Liver (tissue), 9 donors: ENCODE data around the gene TMEM213. TPM values are rescaled to one million over a fixed set of nuclear protein-coding genes. Genes with fewer than 3 reads are reported as not detected.

Source experiments
- DNase-seq: peaks from one replicate; pipeline ENCODE4 v3.0.0-alpha.2; 2017; ENCODE audit warnings: low spot score
- H3K27ac ChIP-seq, 2 donors: one replicate each; pipeline ENCODE4 v1.7.0; 2013; ENCODE audit warnings: inconsistent platforms in 2 of 2, low read length in 2 of 2, control low read depth in 1 of 2, low read depth in 1 of 2, mild to moderate bottlenecking in 1 of 2
- H3K27me3 ChIP-seq, 4 donors: one replicate each; pipeline versions ENCODE4 v1.6.1 to v1.7.0; 2013; ENCODE audit warnings: low read length in 3 of 4, inconsistent platforms in 1 of 4, mild to moderate bottlenecking in 1 of 4, moderate library complexity in 1 of 4; ENCODE audit not compliant: control insufficient read depth in 4 of 4, insufficient read depth in 4 of 4
- H3K36me3 ChIP-seq, 4 donors: one replicate each; pipeline versions ENCODE4 v1.6.1 to v1.7.0; 2013; ENCODE audit warnings: low read length in 3 of 4, mild to moderate bottlenecking in 3 of 4, low read depth in 1 of 4, moderate library complexity in 1 of 4; ENCODE audit not compliant: control insufficient read depth in 4 of 4, insufficient read depth in 3 of 4
- H3K4me1 ChIP-seq, 4 donors: one replicate each; pipeline versions ENCODE4 v1.6.1 to v1.7.0; 2013; ENCODE audit warnings: low read length in 3 of 4, mild to moderate bottlenecking in 3 of 4, moderate library complexity in 1 of 4; ENCODE audit not compliant: control insufficient read depth in 4 of 4, insufficient read depth in 4 of 4
- H3K4me3 ChIP-seq, 3 donors: one replicate each; pipeline versions ENCODE4 v1.6.1 to v1.7.0; 2013; ENCODE audit warnings: low read length in 3 of 3, control low read depth in 1 of 3, low read depth in 1 of 3, mild to moderate bottlenecking in 1 of 3
- H3K9ac ChIP-seq, 2 donors: one replicate each; pipeline ENCODE4 v1.7.0; 2013; ENCODE audit warnings: low read length in 2 of 2, mild to moderate bottlenecking in 2 of 2, moderate library complexity in 2 of 2, control low read depth in 1 of 2, low read depth in 1 of 2
- H3K9me3 ChIP-seq, 4 donors: one replicate each; pipeline versions ENCODE4 v1.6.1 to v1.7.0; 2013; ENCODE audit warnings: low read length in 3 of 4; ENCODE audit not compliant: control insufficient read depth in 4 of 4
- EGR1 ChIP-seq, 2 donors: IDR thresholded peaks; 2 replicates each; pipeline ENCODE4 v1.6.1; 2016 to 2018; ENCODE audit warnings: antibody characterized with exemption in 2 of 2, low read depth in 2 of 2
- FOXA1 ChIP-seq: IDR thresholded peaks from 2 replicates; pipeline ENCODE4 v1.6.1; 2016; ENCODE audit warnings: antibody characterized with exemption
- FOXA2 ChIP-seq: IDR thresholded peaks from 2 replicates; pipeline ENCODE4 v1.6.1; 2016; ENCODE audit warnings: antibody characterized with exemption
- GABPA ChIP-seq, 2 donors: IDR thresholded peaks in 1 of 2; conservative IDR thresholded peaks in 1 of 2; 2 replicates each; pipeline ENCODE4 v1.6.1; 2016; ENCODE audit warnings: antibody characterized with exemption in 2 of 2, mild to moderate bottlenecking in 1 of 2, moderate library complexity in 1 of 2
- HNF4A ChIP-seq, 2 donors: conservative IDR thresholded peaks; 2 replicates each; pipeline ENCODE4 v1.6.1; 2016; ENCODE audit warnings: antibody characterized with exemption in 2 of 2, mild to moderate bottlenecking in 2 of 2
- HNF4G ChIP-seq: IDR thresholded peaks from 2 replicates; pipeline ENCODE4 v1.6.1; 2016; ENCODE audit warnings: antibody characterized with exemption
- JUND ChIP-seq, 2 donors: IDR thresholded peaks; 2 replicates each; pipeline ENCODE4 v1.6.1; 2016; ENCODE audit warnings: antibody characterized with exemption in 2 of 2
- NR2F2 ChIP-seq: IDR thresholded peaks from 2 replicates; pipeline ENCODE4 v1.6.1; 2016; ENCODE audit warnings: antibody characterized with exemption
- RAD21 ChIP-seq, 2 donors: IDR thresholded peaks; 2 replicates each; pipeline ENCODE4 v1.6.1; 2016; ENCODE audit warnings: antibody characterized with exemption in 2 of 2, mild to moderate bottlenecking in 2 of 2
- RXRA ChIP-seq, 2 donors: IDR thresholded peaks; 2 replicates each; pipeline ENCODE4 v1.6.1; 2017 to 2018; ENCODE audit warnings: antibody characterized with exemption in 2 of 2, mild to moderate bottlenecking in 1 of 2
- SP1 ChIP-seq: IDR thresholded peaks from 2 replicates; pipeline ENCODE4 v1.6.1; 2018; ENCODE audit warnings: antibody characterized with exemption, mild to moderate bottlenecking
- TAF1 ChIP-seq: conservative IDR thresholded peaks from 2 replicates; pipeline ENCODE4 v1.6.1; 2016; ENCODE audit warnings: antibody characterized with exemption, mild to moderate bottlenecking
- YY1 ChIP-seq: IDR thresholded peaks from 2 replicates; pipeline ENCODE4 v1.6.1; 2016; ENCODE audit warnings: antibody characterized with exemption, mild to moderate bottlenecking
- WGBS: extraction: QIAGEN DNeasy Blood & Tissue Kit; methylation state at CpG from one replicate; pipeline ENCODE4 v1.1.7; 2013; 5-methylcytosine and 5-hydroxymethylcytosine counted together
- polyA plus RNA-seq, 2 donors: library from polyadenylated mRNA; stranded (reverse) in 1 of 2; unstranded in 1 of 2; fragments of 200-250 nt in 1 of 2; fragments of >200 nt in 1 of 2; fragmentation: Nextera tagmentation in 1 of 2; extraction: Ambion mirVana in 1 of 2; gene quantifications; one replicate each; pipeline versions ENCODE4 v1.2.1 to v1.2.3, GENCODE V29; 2013 to 2015
- total RNA-seq, 2 donors: library from RNA; depleted of rRNA; stranded (reverse); fragments of >200 nt; gene quantifications; one replicate each; pipeline ENCODE4 v1.2.3, GENCODE V29; 2014
- TF ChIP-seq, protein P1 (sequence below): IDR thresholded peaks from 2 replicates; pipeline ENCODE4 v1.6.1; 2016; ENCODE audit warnings: antibody characterized with exemption
- TF ChIP-seq, protein P2 (sequence below): IDR thresholded peaks from 2 replicates; pipeline ENCODE4 v1.6.1; 2016; ENCODE audit warnings: antibody characterized with exemption
- TF ChIP-seq, protein P3 (sequence below): IDR thresholded peaks from 2 replicates; pipeline ENCODE4 v1.6.1; 2016; ENCODE audit warnings: antibody characterized with exemption, mild to moderate bottlenecking
- TF ChIP-seq, protein P4 (sequence below): fragments of 150-350 bp; IDR thresholded peaks from 2 replicates; pipeline ENCODE4 v1.5.1; 2017; ENCODE audit warnings: improper control_type of control experiment, low read depth, low read length; ENCODE audit not compliant: missing input control
- TF ChIP-seq, protein P5 (sequence below): IDR thresholded peaks from 2 replicates; pipeline ENCODE4 v1.6.1; 2016; ENCODE audit warnings: antibody characterized with exemption
- donor health status: healthy.
- donor health status: healthy.
- donor health status: healthy.
- donor health status: healthy.
- donor health status: healthy.

TMEM213 gene
- total and polyA plus RNA-seq, 4 donors, result not detected

DNA sequence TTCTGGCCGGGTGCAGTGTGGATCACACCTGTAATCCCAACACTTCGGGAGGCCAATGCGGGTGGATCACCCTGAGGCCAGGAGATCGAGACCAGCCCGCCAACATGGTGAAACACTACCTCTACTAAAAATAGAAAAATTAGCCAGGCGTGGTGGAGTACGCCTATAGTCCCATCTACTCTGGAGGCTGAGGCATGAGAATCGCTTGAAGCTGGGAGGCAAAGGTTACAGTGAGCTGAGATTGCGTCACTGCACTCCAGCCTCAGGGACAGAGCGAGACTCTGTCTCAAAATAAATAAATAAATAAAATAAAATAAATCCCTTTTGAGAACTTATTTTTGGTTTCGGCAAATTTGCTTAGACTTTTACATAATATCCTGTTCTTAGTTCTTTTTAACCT lies 31.5 kb downstream of the TMEM213 start:
- TF ChIP-seq NR2F2 (no peak), RAD21 (IDR thresholded peaks at IDR 0.05) (no peak), HNF4G (no peak), EGR1 (IDR thresholded peaks at IDR 0.05; ENCODE audit: low read depth in 2 of 2) (no peak), TAF1 (no peak), SP1 (no peak), YY1 (no peak), JUND (IDR thresholded peaks at IDR 0.05) (no peak), FOXA2 (no peak), GABPA (IDR thresholded peaks at IDR 0.05 in 1 of 2, conservative IDR thresholded peaks at IDR 0.05 in 1 of 2) (no peak), HNF4A (conservative IDR thresholded peaks at IDR 0.05) (no peak), FOXA1 (no peak), RXRA (IDR thresholded peaks at IDR 0.05) (no peak)
- TF ChIP-seq, protein P1, sequence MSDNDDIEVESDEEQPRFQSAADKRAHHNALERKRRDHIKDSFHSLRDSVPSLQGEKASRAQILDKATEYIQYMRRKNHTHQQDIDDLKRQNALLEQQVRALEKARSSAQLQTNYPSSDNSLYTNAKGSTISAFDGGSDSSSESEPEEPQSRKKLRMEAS, result no peak
- TF ChIP-seq, protein P2, sequence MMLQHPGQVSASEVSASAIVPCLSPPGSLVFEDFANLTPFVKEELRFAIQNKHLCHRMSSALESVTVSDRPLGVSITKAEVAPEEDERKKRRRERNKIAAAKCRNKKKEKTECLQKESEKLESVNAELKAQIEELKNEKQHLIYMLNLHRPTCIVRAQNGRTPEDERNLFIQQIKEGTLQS, result no peak
- TF ChIP-seq, protein P3, sequence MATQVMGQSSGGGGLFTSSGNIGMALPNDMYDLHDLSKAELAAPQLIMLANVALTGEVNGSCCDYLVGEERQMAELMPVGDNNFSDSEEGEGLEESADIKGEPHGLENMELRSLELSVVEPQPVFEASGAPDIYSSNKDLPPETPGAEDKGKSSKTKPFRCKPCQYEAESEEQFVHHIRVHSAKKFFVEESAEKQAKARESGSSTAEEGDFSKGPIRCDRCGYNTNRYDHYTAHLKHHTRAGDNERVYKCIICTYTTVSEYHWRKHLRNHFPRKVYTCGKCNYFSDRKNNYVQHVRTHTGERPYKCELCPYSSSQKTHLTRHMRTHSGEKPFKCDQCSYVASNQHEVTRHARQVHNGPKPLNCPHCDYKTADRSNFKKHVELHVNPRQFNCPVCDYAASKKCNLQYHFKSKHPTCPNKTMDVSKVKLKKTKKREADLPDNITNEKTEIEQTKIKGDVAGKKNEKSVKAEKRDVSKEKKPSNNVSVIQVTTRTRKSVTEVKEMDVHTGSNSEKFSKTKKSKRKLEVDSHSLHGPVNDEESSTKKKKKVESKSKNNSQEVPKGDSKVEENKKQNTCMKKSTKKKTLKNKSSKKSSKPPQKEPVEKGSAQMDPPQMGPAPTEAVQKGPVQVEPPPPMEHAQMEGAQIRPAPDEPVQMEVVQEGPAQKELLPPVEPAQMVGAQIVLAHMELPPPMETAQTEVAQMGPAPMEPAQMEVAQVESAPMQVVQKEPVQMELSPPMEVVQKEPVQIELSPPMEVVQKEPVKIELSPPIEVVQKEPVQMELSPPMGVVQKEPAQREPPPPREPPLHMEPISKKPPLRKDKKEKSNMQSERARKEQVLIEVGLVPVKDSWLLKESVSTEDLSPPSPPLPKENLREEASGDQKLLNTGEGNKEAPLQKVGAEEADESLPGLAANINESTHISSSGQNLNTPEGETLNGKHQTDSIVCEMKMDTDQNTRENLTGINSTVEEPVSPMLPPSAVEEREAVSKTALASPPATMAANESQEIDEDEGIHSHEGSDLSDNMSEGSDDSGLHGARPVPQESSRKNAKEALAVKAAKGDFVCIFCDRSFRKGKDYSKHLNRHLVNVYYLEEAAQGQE, result no peak
- TF ChIP-seq, protein P4, sequence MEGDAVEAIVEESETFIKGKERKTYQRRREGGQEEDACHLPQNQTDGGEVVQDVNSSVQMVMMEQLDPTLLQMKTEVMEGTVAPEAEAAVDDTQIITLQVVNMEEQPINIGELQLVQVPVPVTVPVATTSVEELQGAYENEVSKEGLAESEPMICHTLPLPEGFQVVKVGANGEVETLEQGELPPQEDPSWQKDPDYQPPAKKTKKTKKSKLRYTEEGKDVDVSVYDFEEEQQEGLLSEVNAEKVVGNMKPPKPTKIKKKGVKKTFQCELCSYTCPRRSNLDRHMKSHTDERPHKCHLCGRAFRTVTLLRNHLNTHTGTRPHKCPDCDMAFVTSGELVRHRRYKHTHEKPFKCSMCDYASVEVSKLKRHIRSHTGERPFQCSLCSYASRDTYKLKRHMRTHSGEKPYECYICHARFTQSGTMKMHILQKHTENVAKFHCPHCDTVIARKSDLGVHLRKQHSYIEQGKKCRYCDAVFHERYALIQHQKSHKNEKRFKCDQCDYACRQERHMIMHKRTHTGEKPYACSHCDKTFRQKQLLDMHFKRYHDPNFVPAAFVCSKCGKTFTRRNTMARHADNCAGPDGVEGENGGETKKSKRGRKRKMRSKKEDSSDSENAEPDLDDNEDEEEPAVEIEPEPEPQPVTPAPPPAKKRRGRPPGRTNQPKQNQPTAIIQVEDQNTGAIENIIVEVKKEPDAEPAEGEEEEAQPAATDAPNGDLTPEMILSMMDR, result no peak
- TF ChIP-seq, protein P5, sequence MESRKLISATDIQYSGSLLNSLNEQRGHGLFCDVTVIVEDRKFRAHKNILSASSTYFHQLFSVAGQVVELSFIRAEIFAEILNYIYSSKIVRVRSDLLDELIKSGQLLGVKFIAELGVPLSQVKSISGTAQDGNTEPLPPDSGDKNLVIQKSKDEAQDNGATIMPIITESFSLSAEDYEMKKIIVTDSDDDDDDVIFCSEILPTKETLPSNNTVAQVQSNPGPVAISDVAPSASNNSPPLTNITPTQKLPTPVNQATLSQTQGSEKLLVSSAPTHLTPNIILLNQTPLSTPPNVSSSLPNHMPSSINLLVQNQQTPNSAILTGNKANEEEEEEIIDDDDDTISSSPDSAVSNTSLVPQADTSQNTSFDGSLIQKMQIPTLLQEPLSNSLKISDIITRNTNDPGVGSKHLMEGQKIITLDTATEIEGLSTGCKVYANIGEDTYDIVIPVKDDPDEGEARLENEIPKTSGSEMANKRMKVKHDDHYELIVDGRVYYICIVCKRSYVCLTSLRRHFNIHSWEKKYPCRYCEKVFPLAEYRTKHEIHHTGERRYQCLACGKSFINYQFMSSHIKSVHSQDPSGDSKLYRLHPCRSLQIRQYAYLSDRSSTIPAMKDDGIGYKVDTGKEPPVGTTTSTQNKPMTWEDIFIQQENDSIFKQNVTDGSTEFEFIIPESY, result no peak
- Histone ChIP-seq H3K9ac (no peak overlapping the region), H3K27ac (no peak overlapping the region), H3K36me3 (no peaks in the 10 kb centered on the region), H3K4me1 (no peaks in the 10 kb centered on the region), H3K27me3 (peaks cover 0 to 3% (median 0%) of the 10 kb centered on the region in 4 donors), H3K9me3 (no peaks in the 10 kb centered on the region), H3K4me3 (no peak overlapping the region)
- no peak for DNase-seq
- 88% methylated on average over 11 of the region's 11 CpGs for WGBS
